Measurements from ENCODE around the gene CFAP20DC. TPM values are rescaled to one million over a fixed set of nuclear protein-coding genes. Genes with fewer than 3 reads are reported as not detected.

CFAP20DC gene
- total RNA-seq, 2 donors from 2014 or later = 0.33 to 1.0 TPM

DNA sequence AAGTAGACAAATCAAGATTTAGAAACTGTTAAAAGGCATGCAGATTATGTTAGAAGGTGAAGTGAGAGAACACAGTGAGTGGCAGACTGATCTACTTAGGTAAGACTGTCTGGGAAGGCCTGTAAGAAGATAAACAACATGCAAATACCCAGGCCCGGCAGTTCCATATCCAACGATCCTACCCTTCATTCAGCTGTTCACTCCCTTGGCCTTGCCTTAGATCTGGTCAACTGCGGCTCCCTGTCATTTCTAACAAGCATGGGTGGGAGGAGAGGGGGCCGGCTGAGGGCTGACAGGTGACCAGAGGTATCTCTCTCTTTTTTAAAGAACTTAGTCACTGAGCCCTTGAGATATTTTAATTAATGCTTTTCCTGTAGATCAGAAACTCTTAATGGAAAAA, 298.6 kb downstream of the CFAP20DC start:
- TF ChIP-seq POLR2A (IDR thresholded peaks at IDR 0.05) = no peak
- TF ChIP-seq, protein P1, sequence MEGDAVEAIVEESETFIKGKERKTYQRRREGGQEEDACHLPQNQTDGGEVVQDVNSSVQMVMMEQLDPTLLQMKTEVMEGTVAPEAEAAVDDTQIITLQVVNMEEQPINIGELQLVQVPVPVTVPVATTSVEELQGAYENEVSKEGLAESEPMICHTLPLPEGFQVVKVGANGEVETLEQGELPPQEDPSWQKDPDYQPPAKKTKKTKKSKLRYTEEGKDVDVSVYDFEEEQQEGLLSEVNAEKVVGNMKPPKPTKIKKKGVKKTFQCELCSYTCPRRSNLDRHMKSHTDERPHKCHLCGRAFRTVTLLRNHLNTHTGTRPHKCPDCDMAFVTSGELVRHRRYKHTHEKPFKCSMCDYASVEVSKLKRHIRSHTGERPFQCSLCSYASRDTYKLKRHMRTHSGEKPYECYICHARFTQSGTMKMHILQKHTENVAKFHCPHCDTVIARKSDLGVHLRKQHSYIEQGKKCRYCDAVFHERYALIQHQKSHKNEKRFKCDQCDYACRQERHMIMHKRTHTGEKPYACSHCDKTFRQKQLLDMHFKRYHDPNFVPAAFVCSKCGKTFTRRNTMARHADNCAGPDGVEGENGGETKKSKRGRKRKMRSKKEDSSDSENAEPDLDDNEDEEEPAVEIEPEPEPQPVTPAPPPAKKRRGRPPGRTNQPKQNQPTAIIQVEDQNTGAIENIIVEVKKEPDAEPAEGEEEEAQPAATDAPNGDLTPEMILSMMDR (IDR thresholded peaks at IDR 0.05) = no peak
- Histone ChIP-seq H3K4me3 (no peak overlapping the region), H3K27me3 (no peaks in the 10 kb centered on the region), H3K9me3 (no peaks in the 10 kb centered on the region), H3K4me1 (no peaks in the 10 kb centered on the region), H3K36me3 (replicated peaks in 1 of 2; ENCODE audit: insufficient read depth in 1 of 2, low read depth in 2 of 2) (no peaks in the 10 kb centered on the region), H3K27ac (no peak overlapping the region)
- DNase-seq (no peak), ATAC-seq (no peak)
- intact Hi-C loops (cut with DNase I) = no loop called here
- WGBS, 2 donors = 66 to 72% methylated on average over 4 of the region's 4 CpGs

DNA sequence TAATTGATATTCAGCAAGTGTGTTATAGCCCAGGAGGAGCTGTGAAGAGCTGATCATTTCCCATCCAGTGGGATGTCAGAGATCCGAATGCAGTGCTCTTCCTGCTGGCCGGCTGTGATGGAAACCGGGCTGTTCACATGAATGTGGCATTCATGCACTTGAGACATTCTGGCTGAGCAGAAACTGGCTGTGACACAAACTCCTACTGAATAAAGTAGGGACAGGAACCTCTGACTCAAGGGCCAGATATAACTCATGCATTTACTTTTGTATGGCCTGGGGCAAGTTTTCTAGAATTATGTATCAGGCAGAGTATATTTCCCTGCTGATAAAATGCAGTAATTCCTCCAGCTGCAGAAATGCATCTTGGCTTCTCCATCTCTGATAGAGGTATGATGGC, 299.9 kb downstream of the CFAP20DC start:
- DNase-seq (no peak), ATAC-seq (no peak)
- Histone ChIP-seq H3K4me1 (no peaks in the 10 kb centered on the region), H3K36me3 (replicated peaks in 1 of 2; ENCODE audit: insufficient read depth in 1 of 2, low read depth in 2 of 2) (no peaks in the 10 kb centered on the region), H3K27me3 (no peaks in the 10 kb centered on the region), H3K27ac (no peak overlapping the region), H3K9me3 (no peaks in the 10 kb centered on the region), H3K4me3 (no peak overlapping the region)
- no peak for TF ChIP-seq POLR2A (IDR thresholded peaks at IDR 0.05)
- TF ChIP-seq, protein P1 (IDR thresholded peaks at IDR 0.05) = no peak
- 81 to 85% methylated on average over 3 of the region's 3 CpGs for WGBS, 2 donors
- intact Hi-C loops (cut with DNase I) = no loop called here

DNA sequence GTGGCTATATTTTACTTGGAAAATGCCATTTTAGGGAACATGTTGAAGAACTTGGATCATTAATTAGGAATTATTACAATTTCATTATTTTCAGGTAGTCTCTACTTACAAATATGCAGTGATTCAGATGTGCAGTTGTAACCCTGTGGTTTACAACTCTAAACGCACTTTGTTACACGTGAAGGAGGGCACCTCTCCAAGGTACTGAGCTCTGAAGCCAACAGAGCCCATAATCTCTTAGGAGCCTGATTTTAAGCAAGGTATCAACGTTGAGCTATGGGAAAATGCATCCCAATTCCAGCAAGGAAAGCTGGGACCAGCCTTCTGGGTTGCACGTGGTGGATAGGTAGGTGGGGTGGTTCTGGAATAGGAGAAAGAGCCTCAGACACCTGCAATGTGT, 301.8 kb downstream of the CFAP20DC start:
- WGBS, 2 donors = 27% methylated on average over 4 of the region's 4 CpGs
- no peaks in the 10 kb centered on the region for H3K9me3 ChIP-seq

DNA sequence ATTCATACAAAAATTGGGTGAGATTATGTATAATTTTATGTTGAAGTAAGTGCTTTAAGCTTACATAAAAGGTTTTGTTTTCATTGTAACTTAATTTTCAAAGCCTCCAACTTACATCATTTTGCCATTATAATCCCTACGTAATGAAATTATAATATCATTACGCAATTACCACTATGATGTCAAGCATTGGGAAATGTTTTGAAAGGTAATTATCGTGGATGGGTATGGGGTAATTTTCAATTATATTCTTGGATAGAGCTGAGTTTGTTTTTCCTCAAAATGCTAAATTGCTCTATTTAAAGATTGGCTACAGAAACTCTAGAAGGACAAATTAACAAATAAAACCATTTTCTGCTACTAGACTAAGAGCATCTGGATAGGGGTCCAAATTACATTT, 303.1 kb downstream of the CFAP20DC start:
- intact Hi-C loops (cut with DNase I) = no loop called here
- H3K27me3 ChIP-seq = no peaks in the 10 kb centered on the region
- H3K27ac ChIP-seq = no peak overlapping the region
- no peaks in the 10 kb centered on the region for H3K36me3 ChIP-seq (replicated peaks in 1 of 2; ENCODE audit: insufficient read depth in 1 of 2, low read depth in 2 of 2)
- ATAC-seq (no peak), DNase-seq (no peak)
- no peak overlapping the region for H3K4me3 ChIP-seq
- 78 to 91% methylated on average over 3 of the region's 3 CpGs for WGBS, 2 donors
- H3K4me1 ChIP-seq = no peaks in the 10 kb centered on the region
- no peaks in the 10 kb centered on the region for H3K9me3 ChIP-seq
- no peak for TF ChIP-seq POLR2A (IDR thresholded peaks at IDR 0.05)
- TF ChIP-seq, protein P1 (IDR thresholded peaks at IDR 0.05) = no peak

More for the DNA sequence above, 301.8 kb downstream of the CFAP20DC start:
- intact Hi-C loops (cut with DNase I) = no loop called here
- ATAC-seq (no peak), DNase-seq (no peak)
- TF ChIP-seq, protein P1 (IDR thresholded peaks at IDR 0.05) = no peak
- no peak for TF ChIP-seq POLR2A (IDR thresholded peaks at IDR 0.05)
- Histone ChIP-seq H3K36me3 (replicated peaks in 1 of 2; ENCODE audit: insufficient read depth in 1 of 2, low read depth in 2 of 2) (no peaks in the 10 kb centered on the region), H3K27ac (no peak overlapping the region), H3K4me3 (no peak overlapping the region), H3K4me1 (no peaks in the 10 kb centered on the region), H3K27me3 (no peaks in the 10 kb centered on the region)

DNA sequence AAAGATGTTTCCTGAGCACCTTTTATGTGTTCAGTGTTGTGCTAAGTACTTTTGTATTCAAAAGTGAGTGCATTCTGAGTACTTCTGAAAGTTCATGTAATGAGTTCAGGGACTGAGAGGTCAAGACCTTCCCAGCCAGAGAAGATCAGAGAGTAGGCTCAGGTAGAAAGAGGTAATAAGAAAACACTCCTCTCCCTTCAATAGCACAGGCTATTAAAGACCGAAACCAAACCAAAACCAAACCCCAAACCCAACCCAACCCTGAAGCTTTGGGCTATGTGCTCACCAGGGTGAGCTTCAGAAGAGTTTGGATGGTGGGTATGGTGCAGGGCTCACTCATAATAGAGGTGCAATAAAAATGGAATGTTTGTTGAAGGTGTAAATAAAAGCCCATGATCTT, 306.5 kb downstream of the CFAP20DC start:
- Histone ChIP-seq H3K36me3 (replicated peaks in 1 of 2; ENCODE audit: insufficient read depth in 1 of 2, low read depth in 2 of 2) (no peaks in the 10 kb centered on the region), H3K4me3 (no peak overlapping the region), H3K4me1 (no peaks in the 10 kb centered on the region), H3K9me3 (no peaks in the 10 kb centered on the region), H3K27me3 (no peaks in the 10 kb centered on the region), H3K27ac (no peak overlapping the region)
- intact Hi-C loops (cut with DNase I) = no loop called here
- ATAC-seq (no peak), DNase-seq (no peak)
- WGBS, 2 donors = 86 to 91% methylated on average over 1 of the region's 1 CpG
- no peak for TF ChIP-seq POLR2A (IDR thresholded peaks at IDR 0.05)
- TF ChIP-seq, protein P1 (IDR thresholded peaks at IDR 0.05) = no peak
